ENCODE data around the gene TCERG1L.
"Not testable (repeated sequence)": the region's sequence is repeated elsewhere in the genome, so short reads cannot be mapped to it uniquely, and the experiment has no call there.

TCERG1L gene

DNA sequence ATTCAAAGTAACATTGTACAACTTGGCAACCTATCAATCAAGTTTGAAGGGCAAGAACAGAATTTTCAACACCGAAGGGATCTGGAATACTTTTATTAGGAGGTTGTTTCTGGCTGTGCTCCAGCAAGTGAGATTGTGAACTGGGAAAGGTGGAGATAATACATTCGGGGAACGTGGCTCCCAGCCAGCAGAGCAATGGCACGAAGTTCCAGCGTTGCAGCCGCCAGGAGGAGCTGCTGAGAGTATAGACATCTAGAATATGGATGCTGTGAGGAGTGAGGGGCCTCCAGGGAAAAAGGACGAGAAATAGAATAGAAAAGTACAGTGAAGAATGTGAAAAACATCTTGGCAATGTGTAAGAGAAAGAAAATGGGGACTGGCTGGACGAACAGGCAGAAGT is 69.5 kb downstream of the TCERG1L start:
- Mint-ChIP-seq H3K27me3 (ENCODE audit: low read depth) (no peaks in the 10 kb centered on the region), H3K36me3 (ENCODE audit: low read depth) (no peaks in the 10 kb centered on the region), H3K4me3 (no peak overlapping the region), H3K4me1 (ENCODE audit: low read depth) (no peaks in the 10 kb centered on the region), H3K9me3 (no peaks in the 10 kb centered on the region), H3K27ac (no peak overlapping the region)
- no peak for DNase-seq (ENCODE audit: low spot score)

GRCh38 chr10:131240691-131241090 is 70.8 kb downstream of the TCERG1L start:
- Mint-ChIP-seq H3K27ac (no peak overlapping the region), H3K9me3 (no peaks in the 10 kb centered on the region), H3K4me1 (ENCODE audit: low read depth) (no peaks in the 10 kb centered on the region), H3K4me3 (no peak overlapping the region), H3K36me3 (ENCODE audit: low read depth) (no peaks in the 10 kb centered on the region), H3K27me3 (ENCODE audit: low read depth) (no peaks in the 10 kb centered on the region)
- DNase-seq (ENCODE audit: low spot score): no peak

- H3K4me1 Mint-ChIP-seq (ENCODE audit: low read depth): no peaks in the 10 kb centered on the region
- H3K27ac Mint-ChIP-seq: no peak overlapping the region
- H3K36me3 Mint-ChIP-seq (ENCODE audit: low read depth): no peaks in the 10 kb centered on the region
- no peak overlapping the region for H3K4me3 Mint-ChIP-seq
- no peak for DNase-seq (ENCODE audit: low spot score)
- H3K9me3 Mint-ChIP-seq: no peaks in the 10 kb centered on the region
- no peaks in the 10 kb centered on the region for H3K27me3 Mint-ChIP-seq (ENCODE audit: low read depth)
Measured at GRCh38 chr10:131239926-131240325, 71.6 kb downstream of the TCERG1L start.

DNA sequence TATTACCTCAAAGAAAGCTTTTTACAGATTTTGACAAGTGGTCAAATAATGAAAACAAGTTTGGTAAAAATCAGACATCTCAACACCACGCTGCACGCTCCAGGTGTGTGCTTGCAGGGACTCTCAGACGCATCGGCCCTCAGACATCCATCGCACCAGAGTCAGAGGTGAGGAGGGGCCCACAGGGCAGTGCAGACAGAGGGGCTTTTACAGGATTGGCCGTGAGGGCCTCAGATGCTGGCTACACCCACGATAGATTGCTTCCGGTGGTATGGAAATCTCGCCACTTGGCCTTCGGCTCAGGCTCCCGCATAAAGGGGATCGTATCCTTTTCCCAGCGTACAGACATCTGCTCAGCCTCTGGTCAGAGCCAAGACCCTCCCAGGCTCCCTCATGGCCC is 72.1 kb downstream of the TCERG1L start:
- Mint-ChIP-seq H3K9me3 (no peaks in the 10 kb centered on the region), H3K27me3 (ENCODE audit: low read depth) (no peaks in the 10 kb centered on the region), H3K4me1 (ENCODE audit: low read depth) (no peaks in the 10 kb centered on the region), H3K27ac (no peak overlapping the region), H3K36me3 (ENCODE audit: low read depth) (no peaks in the 10 kb centered on the region), H3K4me3 (no peak overlapping the region)
- no peak for DNase-seq (ENCODE audit: low spot score)

DNA sequence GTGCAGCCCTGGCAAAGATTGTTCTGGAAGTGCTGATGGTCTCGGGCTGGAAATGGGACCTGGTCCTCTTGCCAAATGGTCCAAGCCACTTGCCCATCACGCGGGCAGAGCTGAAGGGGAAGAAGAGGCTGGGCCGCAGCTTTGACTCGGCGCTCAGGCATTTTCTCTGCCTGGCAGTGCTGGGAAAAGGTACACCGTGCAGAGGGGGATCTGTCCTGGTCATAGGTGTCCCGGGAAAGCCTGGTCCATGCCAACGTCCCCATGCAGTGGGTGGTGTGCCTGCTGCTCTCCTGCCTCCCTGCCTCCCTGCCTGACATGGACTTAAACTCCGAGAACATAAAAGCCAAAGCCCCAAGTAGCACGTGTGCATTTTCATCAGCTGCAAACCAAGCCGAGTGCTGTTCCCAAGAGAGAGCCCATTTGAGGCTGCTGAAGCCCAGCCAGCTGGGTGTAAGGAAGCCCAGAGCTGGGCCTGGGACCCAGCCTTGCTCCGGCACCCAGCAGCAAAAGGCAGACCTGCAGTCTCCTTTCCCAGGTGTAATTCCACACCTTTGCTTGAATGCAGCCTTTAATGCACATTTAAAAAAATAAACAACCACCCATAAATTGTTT is 72.7 kb downstream of the TCERG1L start:
- no peaks in the 10 kb centered on the region for H3K9me3 Mint-ChIP-seq
- no peaks in the 10 kb centered on the region for H3K4me1 Mint-ChIP-seq (ENCODE audit: low read depth)
- H3K36me3 Mint-ChIP-seq (ENCODE audit: low read depth): no peaks in the 10 kb centered on the region

DNA sequence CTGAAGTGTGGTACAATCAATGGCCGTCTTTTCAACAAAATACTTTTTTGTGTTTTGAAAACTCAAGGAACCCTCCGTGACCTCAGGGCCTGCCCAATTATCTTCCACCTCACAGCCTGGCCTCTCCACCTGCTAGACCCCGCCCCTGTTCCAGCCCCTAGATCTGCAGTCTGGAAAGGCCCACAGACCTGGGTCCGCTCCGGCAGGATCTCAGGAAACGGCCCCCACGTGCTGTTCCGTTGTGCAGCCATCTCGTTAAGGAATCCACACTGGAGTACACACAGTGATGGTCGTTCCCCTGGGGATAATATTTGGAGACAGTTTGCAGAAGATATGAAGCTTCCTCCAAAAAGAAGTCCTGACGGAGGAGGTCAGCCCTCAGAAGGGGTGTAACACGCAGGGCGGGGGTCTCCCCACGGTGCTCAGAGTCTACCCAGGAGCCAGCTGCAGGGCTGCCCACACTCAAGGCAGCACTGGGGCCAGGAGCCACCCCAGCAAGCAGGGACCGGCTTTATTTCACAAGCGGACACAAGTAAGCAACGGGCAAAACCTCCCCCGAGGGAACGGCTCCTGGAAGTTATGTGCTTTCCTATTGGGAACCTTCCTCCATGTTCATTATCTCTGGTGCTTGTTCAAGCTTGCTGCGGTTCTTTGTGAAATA is 73.4 kb downstream of the TCERG1L start:
- Mint-ChIP-seq H3K9me3 (no peaks in the 10 kb centered on the region), H3K4me1 (ENCODE audit: low read depth) (no peaks in the 10 kb centered on the region), H3K4me3 (no peak overlapping the region), H3K36me3 (ENCODE audit: low read depth) (no peaks in the 10 kb centered on the region), H3K27me3 (ENCODE audit: low read depth) (no peaks in the 10 kb centered on the region), H3K27ac (no peak overlapping the region)
- no peak for DNase-seq (ENCODE audit: low spot score)

More for the DNA sequence above, 72.7 kb downstream of the TCERG1L start:
- no peak overlapping the region for H3K27ac Mint-ChIP-seq
- no peak for DNase-seq (ENCODE audit: low spot score)
- no peaks in the 10 kb centered on the region for H3K27me3 Mint-ChIP-seq (ENCODE audit: low read depth)
- no peak overlapping the region for H3K4me3 Mint-ChIP-seq

GRCh38 chr10:131234606-131235005 is 76.9 kb downstream of the TCERG1L start:
- H3K9me3 Mint-ChIP-seq; H3K27me3 Mint-ChIP-seq (ENCODE audit: low read depth); H3K4me1 Mint-ChIP-seq (ENCODE audit: low read depth); DNase-seq (ENCODE audit: low spot score); H3K4me3 Mint-ChIP-seq; H3K27ac Mint-ChIP-seq; H3K36me3 Mint-ChIP-seq (ENCODE audit: low read depth): not testable (repeated sequence)

GRCh38 chr10:131233611-131234258 is 77.8 kb downstream of the TCERG1L start:
- no peaks in the 10 kb centered on the region for H3K9me3 Mint-ChIP-seq
- H3K4me3 Mint-ChIP-seq: no peak overlapping the region
- no peaks in the 10 kb centered on the region for H3K36me3 Mint-ChIP-seq (ENCODE audit: low read depth)
- no peaks in the 10 kb centered on the region for H3K4me1 Mint-ChIP-seq (ENCODE audit: low read depth)
- no peak for DNase-seq (ENCODE audit: low spot score)
- no peak overlapping the region for H3K27ac Mint-ChIP-seq
- no peaks in the 10 kb centered on the region for H3K27me3 Mint-ChIP-seq (ENCODE audit: low read depth)

- DNase-seq (ENCODE audit: low spot score): no peak
- Mint-ChIP-seq H3K4me1 (ENCODE audit: low read depth) (no peaks in the 10 kb centered on the region), H3K4me3 (no peak overlapping the region), H3K27me3 (ENCODE audit: low read depth) (no peaks in the 10 kb centered on the region), H3K9me3 (no peaks in the 10 kb centered on the region), H3K36me3 (ENCODE audit: low read depth) (no peaks in the 10 kb centered on the region), H3K27ac (no peak overlapping the region)
Measured at GRCh38 chr10:131231965-131232541, 79.5 kb downstream of the TCERG1L start.

DNA sequence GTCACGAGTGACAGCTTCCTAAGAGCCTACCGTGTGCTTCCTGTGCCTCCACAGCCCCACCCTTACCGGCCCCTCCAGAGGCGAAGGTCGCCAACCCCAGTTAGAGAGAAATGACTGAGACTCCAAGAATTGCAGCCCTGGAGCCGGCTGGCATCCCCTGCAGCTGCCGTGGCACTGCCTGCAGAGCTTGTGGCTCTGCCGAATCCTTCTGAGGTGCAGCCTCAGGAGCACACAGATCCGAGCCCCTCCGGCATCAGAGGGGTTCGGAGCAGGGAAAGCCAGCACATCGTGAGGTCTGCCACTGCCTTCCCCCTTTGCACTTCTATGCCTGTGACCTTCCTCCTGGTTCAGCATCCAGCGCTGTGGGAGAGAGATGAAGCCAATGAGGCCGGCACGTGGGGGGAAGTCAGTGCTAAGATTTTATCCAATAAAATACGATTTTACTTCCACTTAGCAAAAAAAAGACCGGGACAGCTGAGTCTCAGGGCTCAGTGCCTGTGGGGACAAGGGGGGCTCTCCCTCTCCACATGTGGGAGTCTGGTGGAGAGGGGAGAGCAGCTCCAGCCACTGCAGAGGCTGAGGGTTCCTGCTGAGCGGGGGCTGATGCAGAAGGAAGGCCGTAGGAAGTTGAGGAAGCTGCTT is 80.1 kb downstream of the TCERG1L start:
- Mint-ChIP-seq H3K4me3 (no peak overlapping the region), H3K9me3 (no peaks in the 10 kb centered on the region), H3K4me1 (ENCODE audit: low read depth) (no peaks in the 10 kb centered on the region), H3K27ac (no peak overlapping the region), H3K36me3 (ENCODE audit: low read depth) (no peaks in the 10 kb centered on the region), H3K27me3 (ENCODE audit: low read depth) (no peaks in the 10 kb centered on the region)
- DNase-seq (ENCODE audit: low spot score): no peak

- Mint-ChIP-seq H3K27me3 (ENCODE audit: low read depth) (no peaks in the 10 kb centered on the region), H3K27ac (no peak overlapping the region), H3K9me3 (no peaks in the 10 kb centered on the region), H3K4me3 (no peak overlapping the region), H3K36me3 (ENCODE audit: low read depth) (no peaks in the 10 kb centered on the region), H3K4me1 (ENCODE audit: low read depth) (no peaks in the 10 kb centered on the region)
- DNase-seq (ENCODE audit: low spot score): no peak
Measured at GRCh38 chr10:131230641-131231322, 80.7 kb downstream of the TCERG1L start.

GRCh38 chr10:131230166-131230565 is 81.4 kb downstream of the TCERG1L start:
- Mint-ChIP-seq H3K9me3 (no peaks in the 10 kb centered on the region), H3K36me3 (ENCODE audit: low read depth) (no peaks in the 10 kb centered on the region), H3K4me1 (ENCODE audit: low read depth) (no peaks in the 10 kb centered on the region), H3K4me3 (no peak overlapping the region), H3K27me3 (ENCODE audit: low read depth) (no peaks in the 10 kb centered on the region), H3K27ac (no peak overlapping the region)
- no peak for DNase-seq (ENCODE audit: low spot score)

DNA sequence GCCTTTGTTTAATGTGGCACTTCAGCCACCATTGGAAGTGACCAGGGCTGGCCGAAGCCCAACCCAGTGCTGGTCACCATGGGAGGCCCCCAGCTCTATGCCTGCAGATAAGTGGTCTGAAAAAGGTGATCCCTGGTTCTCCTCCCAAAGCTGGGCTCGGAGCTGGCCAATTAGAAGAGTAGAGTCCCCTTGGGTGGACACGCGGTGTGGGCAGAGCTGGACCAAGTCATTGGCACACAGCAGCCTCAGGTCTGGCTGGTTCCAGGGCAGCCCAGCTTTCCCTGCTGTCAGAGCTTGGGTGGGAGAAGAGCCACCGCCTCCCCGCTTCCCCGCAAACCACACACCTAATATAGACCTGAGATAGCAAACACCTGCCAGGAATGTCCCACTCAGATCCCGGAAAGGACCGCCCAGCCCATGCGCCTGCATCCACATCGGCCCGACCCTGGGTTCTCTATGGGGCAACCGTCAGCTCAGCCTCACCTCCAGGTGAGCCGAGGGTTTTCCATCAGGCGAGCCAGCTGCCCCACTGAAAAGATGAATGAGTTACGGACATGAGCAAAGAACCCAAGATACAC is 84.3 kb downstream of the TCERG1L start:
- no peaks in the 10 kb centered on the region for H3K9me3 Mint-ChIP-seq

More for the DNA sequence above, 84.3 kb downstream of the TCERG1L start:
- H3K36me3 Mint-ChIP-seq (ENCODE audit: low read depth): no peaks in the 10 kb centered on the region
- H3K27me3 Mint-ChIP-seq (ENCODE audit: low read depth): no peaks in the 10 kb centered on the region
- H3K27ac Mint-ChIP-seq: no peak overlapping the region
- no peaks in the 10 kb centered on the region for H3K4me1 Mint-ChIP-seq (ENCODE audit: low read depth)
- no peak overlapping the region for H3K4me3 Mint-ChIP-seq
- no peak for DNase-seq (ENCODE audit: low spot score)
